Hematopoietic multipotent progenitor cell (in vitro differentiated cells): ENCODE measurements around the gene TMEM258. TPM values are rescaled to one million over a fixed set of nuclear protein-coding genes. Genes with fewer than 3 reads are reported as not detected.
A peak's percentile ranks its signal among the peaks of the same experiment; 100 is the strongest.

ENCODE experiments used
- DNase-seq, 3 donors: peaks; one replicate each; pipeline ENCODE4 v3.0.0-alpha.2; 2011 to 2015; ENCODE audit warnings: low read depth in 2 of 3, low spot score in 2 of 3
- total RNA-seq: library from RNA; depleted of rRNA; stranded (reverse); fragments of >200 nt; gene quantifications from one replicate; pipeline ENCODE4 v1.2.3, GENCODE V29; 2012

Gene TMEM258
- total RNA-seq, 1 donor = 96.7 TPM

GRCh38 chr11:61777234-61778090 lies 14.9 kb downstream of the TMEM258 start:
- peak in 2 of 3 donors; percentile 44 for DNase-seq

- DNase-seq = peak in 2 of 3 donors; percentile 69 to 78
Observed at GRCh38 chr11:61776561-61777075, 15.8 kb downstream of the TMEM258 start.

DNA sequence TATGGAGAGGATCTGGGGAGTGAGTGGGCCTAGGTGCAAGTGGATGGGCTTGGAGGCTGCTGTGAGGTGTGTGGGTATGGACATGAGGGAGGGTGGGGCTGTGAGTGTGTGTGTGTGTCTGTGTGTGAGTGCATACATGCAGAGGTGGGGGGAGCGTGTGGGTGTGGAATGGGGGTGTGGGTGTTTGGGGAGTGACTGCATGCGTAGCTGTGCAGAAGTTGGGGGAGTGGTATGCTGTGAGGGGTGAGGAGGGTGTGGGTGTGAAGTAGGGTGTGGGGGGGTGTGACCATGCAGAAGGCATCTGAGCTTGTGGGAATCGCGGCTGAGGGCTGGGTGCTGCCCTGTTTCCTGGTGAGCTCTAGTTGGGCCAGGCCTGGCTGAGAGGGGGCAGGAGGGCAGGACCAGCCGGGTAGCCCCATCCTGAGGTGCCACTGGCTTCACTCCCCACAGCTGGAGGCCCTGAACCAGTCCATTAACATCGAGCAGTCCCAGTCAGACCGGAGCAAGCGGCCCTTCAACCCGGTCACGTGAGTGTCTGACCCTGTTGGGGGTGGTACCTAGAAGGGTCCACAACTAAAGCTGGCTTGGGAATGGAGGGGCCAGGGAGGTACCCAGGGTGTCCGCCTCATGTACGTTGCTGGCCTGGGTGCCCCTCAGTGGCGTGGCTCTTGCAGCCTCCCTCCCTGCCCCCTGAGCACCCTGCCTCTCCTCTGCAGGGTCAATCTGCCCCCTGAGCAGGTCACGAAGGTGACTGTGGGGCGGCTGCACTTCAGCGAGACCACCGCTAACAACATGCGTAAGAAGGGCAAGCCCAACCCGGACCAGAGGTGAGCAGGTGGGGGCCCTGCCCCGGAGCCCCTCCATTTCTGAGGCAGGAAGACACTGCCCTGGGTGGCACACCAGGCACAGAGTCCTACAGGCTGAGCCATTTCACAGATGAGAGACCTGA lies 16.5 kb downstream of the TMEM258 start:
- no peak for DNase-seq

- DNase-seq = no peak
Observed at GRCh38 chr11:61775106-61775505, 17.3 kb downstream of the TMEM258 start.

DNA sequence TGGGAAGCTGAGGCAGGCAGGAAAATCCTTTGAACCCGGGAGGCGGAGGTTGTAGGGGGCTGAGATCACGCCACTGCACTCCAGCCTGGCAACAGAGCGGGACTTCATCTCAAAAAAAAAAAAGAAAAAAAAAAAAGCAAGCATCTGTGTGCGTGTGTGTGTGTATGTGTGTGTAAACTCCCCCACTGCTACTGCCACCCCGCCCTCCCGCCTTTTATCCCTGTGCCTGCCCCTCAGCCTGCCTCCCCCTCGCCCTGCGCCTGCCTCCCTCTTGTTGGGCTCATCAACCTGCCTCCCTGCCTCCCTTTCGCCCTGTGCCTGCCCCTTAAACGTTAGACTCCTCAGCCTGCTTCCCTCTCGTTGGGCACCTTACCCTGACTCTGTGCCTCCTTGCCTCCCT lies 18.0 kb downstream of the TMEM258 start:
- no peak for DNase-seq

- no peak for DNase-seq
Observed at GRCh38 chr11:61773809-61774208, 18.6 kb downstream of the TMEM258 start.

DNA sequence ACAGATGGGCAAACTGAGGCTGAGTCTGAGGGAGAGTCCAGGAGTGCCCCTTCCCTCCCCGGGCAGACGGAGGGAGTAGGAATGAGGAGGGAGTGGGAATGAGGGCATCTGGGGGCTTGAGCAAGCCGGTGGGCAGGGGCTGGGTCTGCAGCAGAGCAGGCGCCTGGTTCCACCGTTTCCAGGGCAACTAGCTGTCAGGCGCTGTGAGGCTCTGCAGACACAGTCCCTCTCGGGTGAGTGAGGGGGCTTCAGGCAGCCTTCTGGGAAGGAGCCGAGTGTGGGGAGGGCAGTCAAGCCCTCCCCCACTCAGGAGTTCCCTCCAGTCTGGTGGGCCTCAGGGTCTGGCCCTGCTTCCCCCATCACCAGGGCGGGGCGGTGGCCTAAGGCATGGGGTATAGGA lies 19.0 kb downstream of the TMEM258 start:
- DNase-seq = no peak

- no peak for DNase-seq
Observed at GRCh38 chr11:61771985-61772455, 20.4 kb downstream of the TMEM258 start.

DNA sequence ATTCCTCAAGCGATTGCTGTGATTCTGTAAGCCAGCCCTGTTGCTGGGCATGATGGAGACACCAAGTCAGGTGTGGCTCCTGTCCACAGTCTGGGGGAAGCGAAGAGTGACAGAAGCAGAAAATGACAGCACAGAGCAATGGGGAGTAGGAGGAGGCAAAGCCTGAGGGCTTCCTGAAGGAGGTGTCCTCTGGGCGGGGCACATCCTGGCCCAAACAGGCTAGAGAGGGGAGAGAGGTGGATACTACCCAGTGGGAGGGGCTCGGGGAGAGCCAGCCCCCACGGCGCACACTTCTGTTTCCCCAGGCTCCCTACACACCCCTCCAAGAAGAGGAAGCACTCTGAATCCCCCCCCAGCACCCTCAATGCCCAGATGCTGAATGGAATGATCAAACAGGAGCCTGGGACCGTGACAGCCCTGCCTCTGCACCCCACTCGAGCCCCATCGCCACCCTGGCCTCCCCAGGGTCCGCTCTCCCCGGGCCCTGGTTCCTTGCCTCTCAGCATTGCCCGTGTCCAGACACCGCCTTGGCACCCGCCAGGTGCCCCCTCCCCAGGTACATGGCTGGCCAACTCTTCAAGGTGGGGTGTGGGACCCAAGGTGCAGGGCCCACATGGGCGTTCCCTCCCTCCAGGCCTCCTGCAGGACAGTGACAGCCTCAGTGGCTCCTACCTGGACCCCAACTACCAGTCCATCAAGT lies 21.1 kb downstream of the TMEM258 start:
- DNase-seq = no peak

- DNase-seq = no peak
Observed at GRCh38 chr11:61769946-61770683, 22.3 kb downstream of the TMEM258 start.

DNA sequence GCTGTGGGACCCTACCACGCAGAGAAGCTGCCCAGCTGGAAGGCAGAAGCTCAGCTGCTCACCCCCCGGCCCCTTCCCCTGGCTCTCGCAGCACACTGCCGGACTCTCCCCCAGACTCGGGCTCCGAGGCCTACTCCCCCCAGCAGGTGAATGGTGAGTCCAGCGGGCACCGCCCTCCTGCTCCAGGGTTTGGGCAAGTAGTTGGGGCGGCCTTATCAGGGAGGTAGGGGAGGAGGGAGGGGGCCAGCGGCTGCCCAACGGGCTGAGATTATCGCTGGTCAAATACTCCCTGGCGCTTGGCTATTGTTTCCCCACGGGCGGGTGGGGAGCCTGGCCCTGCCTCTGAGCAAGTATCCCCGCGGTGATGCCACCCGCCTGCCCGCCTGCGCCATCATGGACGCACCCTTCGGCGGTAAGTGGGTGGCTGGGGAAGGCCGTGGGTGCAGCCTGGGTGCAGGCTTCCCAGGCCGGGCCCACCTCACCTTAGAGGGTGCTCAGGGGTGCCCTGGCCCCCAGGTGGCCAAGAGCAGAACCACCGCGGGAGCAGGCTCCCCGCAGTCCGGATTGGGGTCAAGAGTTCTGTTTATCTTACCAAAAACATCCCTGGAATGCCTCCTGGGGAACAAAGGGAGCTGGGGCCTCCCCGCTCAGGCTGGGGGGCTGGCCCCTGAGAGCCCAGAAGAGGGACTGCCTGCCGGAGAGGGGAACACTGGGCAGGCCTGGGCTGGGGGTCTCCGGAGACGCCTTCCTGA lies 23.1 kb downstream of the TMEM258 start:
- no peak for DNase-seq

DNA sequence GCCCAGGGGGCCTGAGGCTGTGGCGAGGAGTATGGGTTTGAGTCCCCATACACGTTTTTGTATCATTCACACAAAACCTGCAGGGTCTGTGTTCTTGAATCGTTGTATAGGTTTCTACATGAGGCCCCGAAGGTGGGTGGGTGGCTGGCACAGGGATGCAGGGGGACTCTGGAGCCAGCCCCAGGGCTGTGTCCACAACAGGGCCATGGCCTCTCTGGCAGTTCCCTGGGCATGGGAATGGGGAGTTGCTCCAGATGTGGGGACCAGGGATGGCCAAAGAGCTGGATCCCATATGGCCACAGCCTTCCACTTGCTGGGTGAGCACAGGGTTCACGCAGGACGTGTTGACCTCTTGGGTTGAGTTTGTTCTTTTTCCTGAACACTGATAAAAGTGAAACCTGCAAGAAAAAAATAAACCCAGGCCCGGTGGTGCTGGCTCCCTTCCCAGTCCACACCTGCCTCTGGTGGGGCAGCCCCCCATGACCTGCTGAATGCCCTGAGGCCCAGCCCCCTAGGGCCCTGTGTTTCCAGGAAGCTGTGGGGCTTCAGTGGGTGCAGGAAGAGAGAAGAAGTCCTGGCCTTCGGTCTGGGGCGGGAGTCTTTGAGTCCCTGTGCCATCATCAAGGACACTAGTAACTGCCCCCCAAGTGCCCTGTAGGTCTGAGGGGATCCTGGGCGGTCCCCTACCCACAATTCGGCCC lies 23.9 kb downstream of the TMEM258 start:
- DNase-seq = no peak

GRCh38 chr11:61766353-61766841 lies 26.0 kb downstream of the TMEM258 start:
- DNase-seq = no peak

DNA sequence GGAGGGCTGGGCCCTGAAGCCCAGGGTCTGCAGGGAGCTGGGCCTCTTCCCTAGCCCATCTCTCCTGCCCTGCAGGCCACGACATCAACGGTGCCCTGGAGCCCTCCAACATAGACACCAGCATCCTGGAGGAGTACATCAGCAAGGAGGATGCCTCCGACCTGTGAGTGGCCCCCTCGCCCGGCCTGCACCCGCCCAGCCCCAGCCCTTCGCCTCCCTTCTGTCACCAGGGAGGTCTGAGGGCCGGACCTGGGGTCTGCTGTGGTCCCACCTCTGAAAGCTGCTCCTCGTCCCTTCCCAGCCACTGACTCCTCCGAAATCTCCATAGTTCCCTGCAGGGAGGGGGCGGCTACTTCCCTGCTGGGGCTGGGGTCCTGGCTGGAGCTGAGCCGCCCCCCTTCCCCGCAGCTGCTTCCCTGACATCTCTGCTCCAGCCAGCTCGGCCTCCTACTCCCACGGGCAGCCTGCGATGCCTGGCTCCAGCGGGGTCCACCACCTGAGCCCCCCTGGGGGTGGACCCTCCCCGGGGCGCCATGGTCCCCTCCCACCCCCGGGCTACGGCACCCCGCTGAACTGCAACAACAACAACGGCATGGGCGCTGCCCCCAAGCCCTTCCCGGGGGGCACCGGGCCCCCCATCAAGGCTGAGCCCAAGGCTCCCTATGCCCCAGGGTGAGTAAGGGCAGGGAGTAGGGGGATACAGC lies 26.7 kb downstream of the TMEM258 start:
- DNase-seq = no peak

DNA sequence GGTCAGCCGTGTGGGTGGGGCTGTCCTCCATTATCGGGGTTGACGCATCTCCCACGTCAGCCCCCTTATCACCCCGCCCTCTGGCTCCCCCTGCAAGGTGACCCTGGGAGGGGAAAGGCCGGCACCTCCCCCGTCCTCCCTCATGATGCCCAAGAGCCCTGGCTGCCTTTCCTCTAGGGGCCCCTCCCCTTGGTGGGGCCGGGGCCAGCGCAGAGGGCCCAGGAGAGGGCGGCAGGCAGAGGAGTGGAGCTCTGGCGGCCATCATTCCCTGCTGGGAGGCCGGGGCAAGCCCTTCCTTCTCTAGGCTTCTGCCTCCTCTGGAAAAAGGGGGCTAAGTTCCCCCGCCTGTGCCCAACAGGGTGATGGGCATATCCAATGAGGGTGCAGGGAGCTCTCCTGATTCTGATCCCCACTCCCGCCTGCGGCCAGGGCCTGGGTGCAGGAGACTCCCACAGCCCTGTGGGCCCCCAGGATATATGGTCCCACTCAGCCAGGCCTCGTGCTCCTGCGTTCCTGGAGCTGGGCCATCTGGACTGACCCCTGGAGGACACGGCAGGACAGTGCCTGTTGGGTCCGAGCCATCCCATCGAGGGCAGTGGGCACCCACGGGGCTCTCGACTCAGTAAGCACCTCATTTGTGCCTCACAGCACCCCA lies 27.7 kb downstream of the TMEM258 start:
- no peak for DNase-seq

DNA sequence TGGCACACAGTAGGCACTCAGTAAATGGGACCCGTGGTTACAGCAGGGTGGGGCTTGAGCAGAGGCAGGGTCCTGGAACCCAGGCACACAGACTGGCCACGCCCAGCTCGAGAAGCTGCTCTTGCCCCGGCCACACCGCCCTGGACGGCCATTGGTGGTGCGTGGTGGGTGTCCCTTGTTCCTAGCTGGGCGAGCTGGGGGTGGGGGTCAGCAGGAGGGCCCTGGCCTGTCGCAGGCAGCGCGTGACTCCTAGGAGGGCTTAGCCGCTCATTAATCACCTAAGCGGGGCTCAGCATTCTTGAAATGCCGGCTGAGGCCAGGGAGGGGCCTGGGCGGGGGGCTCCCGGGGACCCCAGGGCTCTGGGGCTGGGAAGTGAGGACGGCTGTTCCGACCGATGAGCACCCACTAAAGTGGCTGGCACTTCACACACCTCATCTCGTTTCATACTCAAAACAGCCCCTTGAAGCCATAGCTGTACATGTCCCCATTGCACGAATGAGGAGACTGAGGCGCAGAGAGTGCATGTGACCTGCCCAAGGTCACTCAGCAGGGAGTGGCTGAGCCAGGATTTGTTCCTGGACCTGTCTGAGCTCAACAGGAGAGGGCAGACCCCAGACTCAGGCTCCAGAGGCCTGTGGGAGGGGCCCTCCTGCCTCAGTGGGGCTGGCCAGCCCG lies 28.3 kb downstream of the TMEM258 start:
- DNase-seq = no peak

DNA sequence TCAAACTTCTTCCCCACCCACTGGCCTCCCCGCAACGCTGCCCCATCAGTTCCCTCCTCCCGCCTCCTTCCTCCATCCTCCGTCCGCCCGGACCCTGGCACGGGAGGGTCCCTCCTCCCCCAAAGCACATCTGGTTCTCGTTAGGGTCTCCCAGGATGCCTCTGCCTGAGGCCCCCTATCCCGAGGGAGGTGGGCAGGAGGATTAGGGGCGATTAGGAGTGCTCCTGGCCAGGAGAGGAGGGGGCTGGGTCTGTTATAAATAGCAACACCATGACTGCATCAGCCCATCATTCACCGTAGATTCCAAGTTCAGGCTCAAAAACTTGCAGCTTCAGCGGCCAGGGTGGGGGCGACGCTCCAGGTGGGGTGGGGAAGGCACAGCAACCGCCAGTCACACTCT lies 29.6 kb downstream of the TMEM258 start:
- DNase-seq = no peak
